Measurements from ENCODE around the gene RIN3.
A peak's percentile ranks its signal among the peaks of the same experiment; 100 is the strongest.

DNA sequence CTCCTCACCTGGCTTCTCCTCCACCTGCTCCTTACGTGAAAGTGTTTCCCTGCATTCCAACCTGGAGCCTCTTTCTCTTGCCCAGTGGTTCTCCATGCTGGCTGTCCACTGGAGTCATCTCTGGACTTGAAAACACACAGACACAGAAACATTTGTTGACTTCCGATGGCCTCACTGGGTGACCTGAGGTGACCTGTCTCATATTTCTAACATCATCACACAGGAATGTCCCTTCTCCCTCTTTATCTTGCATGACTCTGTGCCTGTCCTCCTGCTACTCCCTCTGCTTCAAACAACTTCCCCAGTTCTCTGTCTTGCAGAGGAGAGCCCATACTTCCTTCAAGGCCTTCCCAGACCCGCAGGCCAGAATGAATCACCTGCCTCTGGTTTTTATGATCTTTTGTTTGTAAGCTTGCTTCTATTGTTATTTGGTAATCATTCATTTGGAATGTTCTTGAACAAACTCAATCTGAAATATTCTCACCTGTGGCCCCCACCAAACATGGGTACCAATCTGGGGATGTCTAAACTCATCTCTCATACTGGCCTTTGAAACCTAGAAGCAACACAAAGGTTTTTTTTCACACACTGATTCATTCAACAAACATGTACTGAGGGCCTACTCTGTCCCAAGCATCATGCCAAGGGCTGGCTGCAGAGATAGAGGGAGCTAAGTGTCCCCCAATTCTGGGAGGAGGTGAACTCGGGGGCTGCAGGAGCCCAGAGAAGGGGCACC is 9.7 kb upstream of the RIN3 start:
- peak in 1 of 2 donors; percentile 49 for TF ChIP-seq POLR2A (IDR thresholded peaks at IDR 0.05)
- TF ChIP-seq, protein P1, sequence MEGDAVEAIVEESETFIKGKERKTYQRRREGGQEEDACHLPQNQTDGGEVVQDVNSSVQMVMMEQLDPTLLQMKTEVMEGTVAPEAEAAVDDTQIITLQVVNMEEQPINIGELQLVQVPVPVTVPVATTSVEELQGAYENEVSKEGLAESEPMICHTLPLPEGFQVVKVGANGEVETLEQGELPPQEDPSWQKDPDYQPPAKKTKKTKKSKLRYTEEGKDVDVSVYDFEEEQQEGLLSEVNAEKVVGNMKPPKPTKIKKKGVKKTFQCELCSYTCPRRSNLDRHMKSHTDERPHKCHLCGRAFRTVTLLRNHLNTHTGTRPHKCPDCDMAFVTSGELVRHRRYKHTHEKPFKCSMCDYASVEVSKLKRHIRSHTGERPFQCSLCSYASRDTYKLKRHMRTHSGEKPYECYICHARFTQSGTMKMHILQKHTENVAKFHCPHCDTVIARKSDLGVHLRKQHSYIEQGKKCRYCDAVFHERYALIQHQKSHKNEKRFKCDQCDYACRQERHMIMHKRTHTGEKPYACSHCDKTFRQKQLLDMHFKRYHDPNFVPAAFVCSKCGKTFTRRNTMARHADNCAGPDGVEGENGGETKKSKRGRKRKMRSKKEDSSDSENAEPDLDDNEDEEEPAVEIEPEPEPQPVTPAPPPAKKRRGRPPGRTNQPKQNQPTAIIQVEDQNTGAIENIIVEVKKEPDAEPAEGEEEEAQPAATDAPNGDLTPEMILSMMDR (IDR thresholded peaks at IDR 0.05), result no peak

Data from adrenal gland (tissue), 5 donors.